Measurements from ENCODE around the gene NKD1.
A peak's percentile ranks its signal among the peaks of the same experiment; 100 is the strongest.

NKD1 gene

GRCh38 chr16:50653633-50654519 is 105.7 kb downstream of the NKD1 start:
- no peak for DNase-seq

DNA sequence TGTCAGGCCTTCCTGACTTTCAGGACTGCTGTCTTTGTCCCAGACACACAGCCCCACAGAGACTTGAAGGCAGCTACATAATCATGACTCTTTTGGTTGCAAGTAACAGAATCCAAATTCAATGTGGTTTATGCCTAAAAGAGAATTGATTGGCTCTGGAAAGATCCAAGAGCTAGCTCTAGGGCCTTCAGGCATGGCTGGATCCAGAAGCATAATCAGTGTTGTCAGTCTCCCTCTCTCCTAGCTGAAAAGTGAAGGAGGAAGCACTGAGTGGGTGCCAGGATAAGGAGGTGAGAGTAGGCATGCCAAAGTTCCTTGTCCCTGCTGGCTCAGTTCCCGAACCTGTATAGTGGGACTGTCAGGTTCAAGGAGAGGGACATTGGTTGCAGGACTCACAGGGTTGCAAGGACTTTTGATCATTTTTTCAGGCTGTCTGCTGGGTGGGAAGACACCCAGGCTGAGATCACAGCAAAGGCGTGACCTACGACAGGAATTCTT is 107.4 kb downstream of the NKD1 start:
- DNase-seq: no peak

DNA sequence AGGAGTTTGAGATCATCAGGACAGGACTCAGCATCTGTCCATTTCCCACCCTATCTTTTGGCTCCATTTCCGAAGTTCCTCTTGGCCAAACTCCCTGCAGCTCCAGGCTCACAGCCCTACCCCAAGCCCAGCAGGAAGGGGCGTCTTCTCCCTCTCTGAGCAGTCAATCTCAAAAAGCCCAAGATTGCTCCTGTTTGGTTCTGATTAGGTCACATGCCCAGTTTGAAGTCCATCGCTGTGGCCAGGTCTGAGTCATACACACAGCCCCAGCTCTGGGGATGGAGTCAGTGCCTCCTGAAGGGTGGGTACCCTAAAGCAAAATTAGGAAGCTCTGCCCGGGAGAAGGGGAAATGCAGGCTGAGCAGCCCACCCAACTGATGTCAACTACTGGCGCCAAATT is 109.0 kb downstream of the NKD1 start:
- no peak for DNase-seq

DNA sequence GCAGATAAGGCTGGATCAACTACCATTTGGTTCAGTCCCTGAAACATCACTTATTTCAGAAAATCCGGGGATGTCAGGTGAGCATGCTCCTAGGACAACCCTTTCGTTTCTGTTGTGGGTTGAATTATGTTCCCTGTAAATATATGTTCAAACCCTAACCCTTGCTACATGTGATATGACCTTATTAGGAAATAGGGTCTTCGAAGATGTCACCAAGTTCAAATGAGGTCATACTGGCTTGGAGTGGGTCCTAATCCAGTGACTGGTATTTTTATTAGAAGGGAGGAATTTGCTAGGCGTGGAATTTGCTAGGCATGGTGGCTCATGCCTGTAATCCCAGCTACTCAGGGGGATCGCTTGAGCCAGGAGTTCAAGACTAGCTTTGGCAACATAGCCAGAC is 111.6 kb downstream of the NKD1 start:
- DNase-seq: no peak

DNA sequence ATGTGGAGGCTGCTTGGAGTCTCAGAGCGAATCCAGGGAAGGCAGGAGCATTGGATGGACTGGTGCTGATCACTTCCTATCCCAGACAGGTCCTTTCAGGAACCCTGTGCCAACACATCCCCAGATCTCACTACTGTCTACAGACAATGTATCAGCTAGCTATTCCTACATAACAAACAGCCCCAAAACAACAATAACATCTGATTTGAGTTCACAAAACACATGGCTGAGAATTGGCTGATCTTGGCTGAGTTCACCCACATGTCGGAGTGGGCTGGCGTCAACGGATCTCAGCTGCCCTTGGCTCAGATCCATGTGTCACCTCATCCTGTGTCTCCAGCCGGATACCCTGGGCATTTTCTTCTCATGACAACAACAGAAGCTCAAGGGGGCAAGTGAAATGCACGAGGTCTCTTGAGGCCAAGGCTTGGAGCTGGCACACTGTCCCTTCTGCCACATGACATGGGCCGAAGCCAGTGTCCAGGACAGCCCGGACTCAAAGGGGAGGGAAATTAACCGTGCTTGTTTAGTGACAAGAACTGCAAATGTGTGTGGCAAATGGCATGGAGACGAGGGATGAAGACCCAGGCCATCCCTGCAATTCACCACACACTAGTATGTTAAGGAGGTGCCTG is 114.2 kb downstream of the NKD1 start:
- DNase-seq: no peak

DNA sequence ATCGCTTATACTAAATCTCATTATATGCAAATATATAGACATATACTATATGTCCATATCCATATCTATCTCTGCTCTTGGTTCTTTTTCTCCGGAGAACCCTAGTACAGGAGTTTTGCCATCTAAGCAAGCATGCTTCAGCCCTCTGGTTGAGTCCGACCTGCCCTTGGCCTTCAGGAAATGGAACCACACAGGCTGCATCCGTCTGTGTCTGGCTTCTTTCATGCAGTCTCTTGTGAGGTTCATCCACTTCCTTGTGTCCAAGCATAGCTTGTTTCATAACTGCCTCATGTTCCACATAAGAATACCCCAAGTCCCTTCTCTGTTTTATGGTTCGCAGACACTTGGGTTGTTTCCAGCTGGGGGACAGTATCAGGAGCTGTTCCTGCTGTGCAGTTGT is 116.1 kb downstream of the NKD1 start:
- DNase-seq: no peak

DNA sequence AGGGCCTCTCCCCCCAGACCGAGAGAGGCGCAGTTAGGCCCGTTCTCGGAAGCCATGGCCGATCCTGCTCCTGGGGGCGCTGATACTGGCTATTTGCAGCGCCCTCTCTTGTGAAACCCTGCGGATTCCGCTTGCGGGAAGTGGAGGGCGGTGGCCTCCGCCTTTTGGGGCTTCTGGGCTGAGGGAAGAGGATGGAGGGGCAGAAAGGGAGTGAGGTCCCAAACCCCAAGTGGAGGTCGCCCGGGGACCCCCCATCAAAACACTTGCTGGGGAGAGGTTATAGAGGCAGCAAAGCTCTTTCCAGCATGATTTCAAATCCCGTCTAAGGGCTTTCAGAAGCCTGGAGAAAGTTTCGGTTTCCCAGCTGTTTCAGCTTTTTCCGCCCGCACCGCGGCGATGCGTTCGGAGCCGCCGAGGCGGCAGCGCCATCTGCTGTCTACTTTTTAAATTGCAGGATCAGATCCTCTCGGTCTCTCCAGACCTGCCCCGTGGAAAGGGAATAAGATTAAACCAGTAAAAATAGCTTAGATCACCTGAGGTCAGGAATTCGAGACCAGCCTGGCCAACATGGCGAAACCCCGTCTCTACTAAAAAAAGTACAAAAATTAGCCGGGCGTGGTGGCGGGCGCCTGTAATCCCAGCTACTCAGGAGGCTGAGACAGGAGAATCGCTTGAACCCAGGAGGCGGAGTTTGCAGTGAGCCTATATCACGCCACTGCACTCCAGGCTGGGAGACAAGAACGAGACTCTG is 117.1 kb downstream of the NKD1 start:
- peak; percentile 74 to 85 for DNase-seq

DNA sequence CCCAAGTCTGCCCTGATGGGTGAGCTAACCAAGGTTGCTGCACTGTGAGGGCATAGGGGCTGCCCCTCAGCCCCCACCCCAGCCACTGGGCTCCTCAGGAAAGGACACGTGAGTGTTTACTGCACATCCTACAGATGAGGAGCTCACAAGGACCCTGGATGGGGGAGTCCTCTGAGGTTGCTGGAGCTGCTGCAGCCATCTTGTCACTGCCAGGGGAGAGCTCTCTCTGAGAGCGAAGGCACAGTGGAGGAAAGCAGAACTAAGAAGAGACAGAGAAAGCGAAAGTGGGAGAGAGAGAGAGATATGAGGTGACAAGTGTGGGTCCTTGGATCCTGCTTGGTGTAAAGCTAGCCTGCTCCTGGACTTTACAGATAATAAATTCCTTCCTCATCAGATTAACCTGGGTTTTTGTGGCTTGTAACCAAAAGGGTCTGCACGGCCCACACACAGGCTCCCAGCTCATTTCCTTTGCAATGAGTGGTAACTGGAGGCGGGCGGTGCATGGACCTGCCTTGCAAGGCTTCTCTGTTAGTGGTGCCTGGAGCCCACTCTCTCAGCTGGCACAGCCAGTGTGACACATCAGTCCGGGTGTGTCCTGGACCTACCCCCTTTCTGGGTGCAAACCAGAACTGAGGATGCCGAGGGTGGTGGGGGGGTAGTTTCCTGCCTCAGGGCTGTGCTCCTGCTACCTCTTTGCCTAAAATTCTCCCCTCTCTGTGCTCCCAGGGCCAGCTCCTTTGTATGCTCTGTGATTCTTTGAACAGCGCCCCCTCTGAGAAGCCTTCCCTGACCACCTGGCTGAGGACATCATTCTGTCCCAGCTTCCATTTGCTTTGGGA is 118.7 kb downstream of the NKD1 start:
- peak; percentile 27 to 49 for DNase-seq

GRCh38 chr16:50667497-50668367 is 119.5 kb downstream of the NKD1 start:
- DNase-seq: peak in 1 of 2 donors; percentile 29

GRCh38 chr16:50668368-50669008 is 120.3 kb downstream of the NKD1 start:
- DNase-seq: no peak

GRCh38 chr16:50669741-50670140 is 121.5 kb downstream of the NKD1 start:
- DNase-seq: no peak

DNA sequence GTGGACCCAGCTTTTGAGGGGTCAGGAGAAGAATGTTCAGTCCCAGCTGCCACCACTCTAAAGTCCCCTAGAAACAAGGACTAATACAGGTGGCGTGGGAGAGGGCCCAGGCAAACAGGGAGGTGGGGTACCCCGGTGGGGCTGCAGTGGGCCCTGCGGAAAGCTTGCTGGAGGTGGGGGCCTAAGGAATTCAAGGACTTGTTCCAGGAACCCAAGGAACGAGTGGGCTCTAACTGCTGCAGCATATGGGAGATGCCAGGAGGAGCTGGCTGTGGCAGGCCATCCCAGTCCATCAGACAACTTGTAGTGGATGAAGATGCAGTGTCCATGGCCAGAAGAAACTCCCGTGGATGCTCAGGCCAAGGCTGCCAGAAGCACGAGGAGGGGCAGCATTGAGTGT is 122.3 kb downstream of the NKD1 start:
- no peak for DNase-seq

- peak; percentile 41 to 69 for DNase-seq
Observed at GRCh38 chr16:50671644-50672260, 123.6 kb downstream of the NKD1 start.

DNA sequence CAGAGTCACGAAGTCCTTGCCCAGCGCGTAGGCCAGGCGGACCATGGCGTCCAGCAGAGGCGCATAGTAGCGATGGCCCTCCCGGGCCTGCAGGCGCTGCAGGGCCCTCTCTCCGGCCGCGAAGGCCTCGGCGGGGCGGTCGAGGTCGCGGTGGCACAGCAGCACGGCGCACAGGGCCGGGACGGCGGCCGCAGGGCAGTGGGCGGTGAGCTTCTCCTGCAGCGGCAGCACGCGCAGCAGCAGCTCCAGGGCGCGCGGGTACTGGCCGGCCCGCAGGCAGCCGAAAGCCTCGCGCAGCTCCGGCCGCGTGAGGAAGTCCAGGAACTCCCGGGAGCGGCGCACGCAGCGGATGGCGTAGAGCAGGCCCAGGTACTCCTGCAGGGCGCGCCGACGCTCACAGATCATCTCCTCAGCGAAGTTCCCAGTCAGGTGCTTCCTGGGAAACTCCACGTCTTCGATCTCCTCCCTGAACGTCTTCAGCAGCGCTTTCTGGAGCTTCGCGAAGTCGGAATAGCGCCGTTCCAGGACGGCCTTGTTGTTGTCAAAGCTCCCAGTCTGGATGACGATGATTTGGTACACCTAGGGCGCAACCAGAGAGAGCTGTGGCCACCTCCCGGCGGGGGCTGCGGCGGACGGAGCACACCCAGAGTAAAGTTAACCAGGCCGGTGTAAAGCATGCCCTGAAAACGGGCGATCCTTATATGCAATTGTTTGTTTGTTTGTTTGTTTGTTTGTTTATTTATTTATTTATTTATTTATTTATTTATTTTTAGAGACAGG is 125.5 kb downstream of the NKD1 start:
- no peak for DNase-seq

DNA sequence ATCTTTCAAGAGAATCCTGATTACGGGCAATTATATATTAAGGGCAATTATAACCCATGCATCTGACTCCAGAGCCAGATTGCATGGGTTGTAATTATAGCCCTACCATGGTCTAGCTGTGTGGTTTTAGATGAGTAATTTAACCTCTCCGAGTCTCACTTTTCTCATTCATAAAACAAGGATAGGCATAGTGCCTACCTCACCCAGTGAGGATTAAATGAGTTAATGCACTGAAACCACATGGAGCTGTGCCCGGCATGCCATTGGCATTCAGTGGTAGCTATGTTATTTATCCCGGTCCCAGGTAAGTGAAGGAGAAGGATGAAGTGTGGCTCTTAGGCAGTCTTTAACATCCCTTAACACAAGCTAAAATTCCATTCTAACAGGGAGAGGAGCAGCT is 126.6 kb downstream of the NKD1 start:
- no peak for DNase-seq

DNA sequence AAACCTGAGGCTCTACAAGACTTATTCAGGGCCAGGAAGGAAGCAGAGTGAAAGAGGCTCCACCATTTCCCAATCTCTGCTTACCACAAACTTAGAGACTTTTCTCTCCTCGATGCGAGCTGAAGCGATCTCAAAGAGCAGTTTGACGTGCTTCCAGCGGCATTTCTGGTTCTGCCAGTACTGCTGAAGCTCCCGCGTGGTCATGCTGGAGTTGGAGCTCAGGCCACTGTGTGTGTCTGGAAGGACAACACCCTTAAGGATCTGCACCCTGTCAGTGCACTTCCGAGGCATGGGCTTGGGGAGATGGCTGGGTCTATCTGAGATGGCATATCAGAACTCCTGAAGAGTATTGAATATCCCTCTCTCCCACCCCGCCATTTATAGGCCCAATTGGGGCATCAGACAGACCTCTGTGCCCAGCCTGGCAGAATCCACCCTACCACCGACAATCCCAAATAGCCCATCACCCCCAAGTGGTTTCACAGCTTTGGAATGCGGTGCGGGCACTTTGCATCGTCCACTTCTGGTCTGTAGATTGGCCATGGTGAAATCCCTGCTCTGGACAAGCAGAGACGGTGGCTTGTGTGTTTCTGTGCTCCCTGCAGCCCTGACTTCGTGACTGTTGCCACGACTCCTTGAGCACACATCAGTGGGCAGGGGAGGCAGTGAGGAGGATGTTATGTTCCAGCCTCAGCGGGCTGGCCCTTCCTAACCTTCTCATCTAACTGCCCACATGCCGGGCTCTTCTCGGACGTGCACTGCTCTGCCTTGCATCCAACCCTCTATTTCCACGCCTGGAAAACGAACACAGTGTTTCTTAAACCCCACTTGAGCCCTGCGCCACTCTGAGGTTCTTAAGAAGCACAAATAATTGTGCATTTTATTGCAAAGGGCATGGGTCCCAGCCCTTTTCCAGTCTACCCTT is 127.8 kb downstream of the NKD1 start:
- no peak for DNase-seq

GRCh38 chr16:50676684-50677225 is 128.6 kb downstream of the NKD1 start:
- no peak for DNase-seq

DNA sequence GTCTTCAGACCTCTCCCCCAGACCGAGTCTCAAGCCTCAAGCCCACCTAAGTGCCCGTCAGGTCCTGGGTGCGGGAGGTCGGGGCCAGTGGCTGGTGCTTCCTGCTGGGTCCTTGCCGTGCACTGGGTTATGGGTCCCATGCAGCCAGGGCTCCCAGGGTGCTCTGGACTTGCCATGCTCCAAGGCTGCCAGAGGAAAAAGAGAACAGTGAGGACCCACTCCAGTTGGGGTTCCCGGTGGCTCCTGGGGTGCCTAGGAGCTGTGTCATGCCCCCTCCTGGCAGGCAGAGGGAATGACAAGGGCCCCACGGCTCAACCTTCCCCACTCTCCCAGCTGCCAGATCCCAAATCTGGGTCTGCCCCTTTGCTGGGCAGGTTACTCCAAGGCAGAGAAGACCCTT is 129.2 kb downstream of the NKD1 start:
- no peak for DNase-seq

All from CD4-positive, alpha-beta T cell treated with Interleukin-1 beta for 1 hour (primary cell).